A673 (cell line): Measurements from ENCODE around the gene BRI3BP. TPM values are rescaled to one million over a fixed set of nuclear protein-coding genes. Genes with fewer than 3 reads are reported as not detected.

Experiments
- BruUV-seq: library from RNA; stranded (reverse); fragments of 400-500 nt; replicated peaks from 2 replicates; lab custom pipeline; 2021; lab: Mats Ljungman, UMichigan
- CTCF ChIA-PET: fragments of 300-600 bp; sonication (Branson Sonifier 250); formaldehyde crosslinking; loops from one replicate; lab custom pipeline; 2022; ENCODE audit warnings: antibody characterized with exemption; lab: Charles Lee
- POLR2A ChIA-PET: fragments of 300-600 bp; sonication (Branson Sonifier 250); formaldehyde crosslinking; loops from one replicate; lab custom pipeline; 2022; ENCODE audit warnings: antibody characterized with exemption; ENCODE audit not compliant: low non-redundant PET; lab: Charles Lee
- DNase-seq: peaks from one replicate; pipeline ENCODE4 v3.0.0-alpha.2; 2015; ENCODE audit warnings: low spot score
- H3K27ac ChIP-seq: fragments of 200-600 bp; sonication (generic); 2 replicates; pipeline ENCODE4 v1.5.1; 2016; ENCODE audit warnings: mixed run types, low read depth, mild to moderate bottlenecking, mixed read lengths, antibody characterized with exemption, low read length; ENCODE audit not compliant: poor library complexity, severe bottlenecking
- H3K27me3 ChIP-seq: fragments of 200-600 bp; sonication (generic); replicated peaks from 2 replicates; pipeline ENCODE4 v1.6.1; 2017; ENCODE audit warnings: mixed run types, low read depth, mild to moderate bottlenecking, mixed read lengths, antibody characterized with exemption, low read length; ENCODE audit not compliant: insufficient read depth, poor library complexity
- H3K36me3 ChIP-seq: fragments of 200-600 bp; sonication (generic); 2 replicates; pipeline ENCODE4 v1.6.1; 2016; ENCODE audit warnings: mixed run types, mild to moderate bottlenecking, mixed read lengths, antibody characterized with exemption, low read length; ENCODE audit not compliant: insufficient read depth, poor library complexity, severe bottlenecking
- H3K4me1 ChIP-seq: fragments of 200-600 bp; sonication (generic); 2 replicates; pipeline ENCODE4 v1.6.1; 2017; ENCODE audit warnings: mixed run types, mild to moderate bottlenecking, mixed read lengths, antibody characterized with exemption, low read length; ENCODE audit not compliant: insufficient read depth, poor library complexity, severe bottlenecking
- H3K4me3 ChIP-seq: fragments of 200-600 bp; sonication (generic); 2 replicates; pipeline ENCODE4 v1.5.1; 2016; ENCODE audit warnings: low read depth, mixed run types, mild to moderate bottlenecking, mixed read lengths, low read length; ENCODE audit not compliant: poor library complexity, severe bottlenecking
- H3K9me3 ChIP-seq: fragments of 200-600 bp; sonication (generic); 2 replicates; pipeline ENCODE4 v1.6.1; 2016; ENCODE audit warnings: mixed run types, low read depth, mild to moderate bottlenecking, mixed read lengths, antibody characterized with exemption, low read length; ENCODE audit not compliant: poor library complexity, severe bottlenecking
- CTCF ChIP-seq: fragments of 300-800, 200-600 bp; sonication (generic); conservative IDR thresholded peaks from 2 replicates; pipeline ENCODE4 v1.5.1; 2017; ENCODE audit warnings: low read depth, mild to moderate bottlenecking, antibody characterized with exemption, low read length, moderate library complexity, mixed read lengths
- EZH2 ChIP-seq: fragments of 200-600 bp; sonication (generic); IDR thresholded peaks from 2 replicates; pipeline ENCODE4 v1.6.1; 2017; ENCODE audit warnings: borderline replicate concordance, low read depth, mild to moderate bottlenecking, mixed read lengths, antibody characterized with exemption, low read length; ENCODE audit not compliant: poor library complexity, severe bottlenecking
- intact Hi-C: fragments of 100-400 bp; cut with micrococcal nuclease; formaldehyde crosslinking; loops from one replicate; pipeline ENCODE4 v1.10.0; 2022; ENCODE audit not compliant: unreplicated experiment
- total RNA-seq: library from RNA; stranded (reverse); gene quantifications from 2 replicates; pipeline ENCODE4 v1.2.3, GENCODE V29; 2021

The BRI3BP gene
- total RNA-seq, 1 experiment from 2014 or later = 26.0 TPM

GRCh38 chr12:124998705-124999104 lies 5.3 kb downstream of the BRI3BP start:
- Histone ChIP-seq H3K27ac (no peak overlapping the region), H3K27me3 (no peaks in the 10 kb centered on the region), H3K9me3 (no peaks in the 10 kb centered on the region), H3K4me3 (no peak overlapping the region), H3K36me3 (no peaks in the 10 kb centered on the region), H3K4me1 (peaks cover 9% of the 10 kb centered on the region)
- no peak for TF ChIP-seq CTCF
- no TSS peak for BruUV-seq
- intact Hi-C loops = no loop called here
- no peak for DNase-seq
- ChIA-PET POLR2A (no interaction called here), CTCF (no interaction called here)

- Histone ChIP-seq H3K4me3 (no peak overlapping the region), H3K36me3 (no peaks in the 10 kb centered on the region), H3K27ac (no peak overlapping the region), H3K27me3 (no peaks in the 10 kb centered on the region), H3K9me3 (no peaks in the 10 kb centered on the region), H3K4me1 (no peaks in the 10 kb centered on the region)
- intact Hi-C loops = no loop called here
- CTCF ChIA-PET = no interaction called here
- TF ChIP-seq CTCF = no peak
- TF ChIP-seq EZH2 = no peak
- BruUV-seq = no TSS peak
- no peak for DNase-seq
- POLR2A ChIA-PET = no interaction called here
Observed at GRCh38 chr12:125001636-125002035, 8.2 kb downstream of the BRI3BP start.

- no peak for DNase-seq
- Histone ChIP-seq H3K27ac (no peak overlapping the region), H3K36me3 (no peaks in the 10 kb centered on the region), H3K4me1 (no peaks in the 10 kb centered on the region), H3K27me3 (no peaks in the 10 kb centered on the region), H3K9me3 (no peaks in the 10 kb centered on the region), H3K4me3 (no peak overlapping the region)
- CTCF ChIA-PET = no interaction called here
- POLR2A ChIA-PET = no interaction called here
- BruUV-seq = no TSS peak
- TF ChIP-seq CTCF = no peak
- no peak for TF ChIP-seq EZH2
- intact Hi-C loops = no loop called here
Observed at GRCh38 chr12:125003021-125003420, 9.6 kb downstream of the BRI3BP start.
